Measurements from ENCODE around the gene DYNC1I1. TPM values are rescaled to one million over a fixed set of nuclear protein-coding genes. Genes with fewer than 3 reads are reported as not detected.

Gene DYNC1I1
- total and polyA plus RNA-seq, 8 donors = 1.6 to 16.0 (median 9.6) TPM

- intact Hi-C loops (cut with DNase I) = no loop called here
Measured at GRCh38 chr7:95822717-95823116, 50.4 kb downstream of the DYNC1I1 start.

GRCh38 chr7:95824616-95825015, 52.3 kb downstream of the DYNC1I1 start:
- DNase-seq (no peak), ATAC-seq (no peak)
- Histone ChIP-seq H3K4me1 (no peaks in the 10 kb centered on the region), H3K9me3 (no peaks in the 10 kb centered on the region), H3K27ac (no peak overlapping the region), H3K4me3 (no peak overlapping the region), H3K36me3 (no peaks in the 10 kb centered on the region), H3K27me3 (no peaks in the 10 kb centered on the region)
- intact Hi-C loops (cut with DNase I) = no loop called here
- TF ChIP-seq CTCF (IDR thresholded peaks at IDR 0.05) = no peak

More at GRCh38 chr7:95822717-95823116, 50.4 kb downstream of the DYNC1I1 start:
- Histone ChIP-seq H3K27me3 (no peaks in the 10 kb centered on the region), H3K9me3 (no peaks in the 10 kb centered on the region), H3K27ac (no peak overlapping the region), H3K4me1 (no peaks in the 10 kb centered on the region), H3K4me3 (no peak overlapping the region), H3K36me3 (no peaks in the 10 kb centered on the region)
- DNase-seq (no peak), ATAC-seq (no peak)
- TF ChIP-seq CTCF (IDR thresholded peaks at IDR 0.05) = no peak

- H3K4me3 ChIP-seq = no peak overlapping the region
- no peaks in the 10 kb centered on the region for H3K9me3 ChIP-seq
- no peak for TF ChIP-seq CTCF (IDR thresholded peaks at IDR 0.05)
- H3K4me1 ChIP-seq = no peaks in the 10 kb centered on the region
- intact Hi-C loops (cut with DNase I) = no loop called here
- ATAC-seq = no peak
- no peaks in the 10 kb centered on the region for H3K36me3 ChIP-seq
- no peaks in the 10 kb centered on the region for H3K27me3 ChIP-seq
- no peak overlapping the region for H3K27ac ChIP-seq
- DNase-seq = no peak
Measured at GRCh38 chr7:95828824-95829790, 56.8 kb downstream of the DYNC1I1 start.

- intact Hi-C loops (cut with DNase I) = no loop called here
- no peak for DNase-seq
- Histone ChIP-seq H3K36me3 (no peaks in the 10 kb centered on the region), H3K9me3 (peaks cover 0 to 15% of the 10 kb centered on the region in 2 donors), H3K27ac (no peak overlapping the region), H3K27me3 (no peaks in the 10 kb centered on the region), H3K4me1 (no peaks in the 10 kb centered on the region), H3K4me3 (no peak overlapping the region)
- TF ChIP-seq CTCF (IDR thresholded peaks at IDR 0.05) = no peak
- no peak for ATAC-seq
Measured at GRCh38 chr7:95840953-95841950, 68.9 kb downstream of the DYNC1I1 start.
